GF-D8 (cell line): ENCODE data around the gene KCTD1.

Source experiments
- DNase-seq: peaks from one replicate; lab custom pipeline; 2025; lab: John Stamatoyannopoulos, UW

KCTD1 gene

GRCh38 chr18:26549263-26550094, 1.1 kb upstream of the KCTD1 start:
- DNase-seq = no peak

- DNase-seq = no peak
These were observed 523 bp downstream of the KCTD1 start for GRCh38 chr18:26547646-26548414.

GRCh38 chr18:26546875-26547645, 1.3 kb downstream of the KCTD1 start:
- no peak for DNase-seq

- no peak for DNase-seq
These were observed 2.0 kb downstream of the KCTD1 start for GRCh38 chr18:26546170-26546874.

GRCh38 chr18:26545335-26546123, 2.8 kb downstream of the KCTD1 start:
- DNase-seq = no peak

GRCh38 chr18:26544451-26544850, 3.9 kb downstream of the KCTD1 start:
- DNase-seq = no peak

GRCh38 chr18:26543373-26543772, 5.0 kb downstream of the KCTD1 start:
- DNase-seq = no peak

- DNase-seq = no peak
These were observed 8.2 kb downstream of the KCTD1 start for GRCh38 chr18:26540043-26540628.

- no peak for DNase-seq
These were observed 9.8 kb downstream of the KCTD1 start for GRCh38 chr18:26538524-26538923.

- DNase-seq = no peak
These were observed 11.7 kb downstream of the KCTD1 start for GRCh38 chr18:26536664-26537063.

GRCh38 chr18:26536032-26536431, 12.3 kb downstream of the KCTD1 start:
- DNase-seq = no peak

- DNase-seq = no peak
These were observed 12.7 kb downstream of the KCTD1 start for GRCh38 chr18:26535630-26536029.

GRCh38 chr18:26532367-26533340, 15.7 kb downstream of the KCTD1 start:
- no peak for DNase-seq

GRCh38 chr18:26531605-26532298, 16.6 kb downstream of the KCTD1 start:
- DNase-seq = no peak

- DNase-seq = no peak
These were observed 21.5 kb downstream of the KCTD1 start for GRCh38 chr18:26526966-26527234.

- DNase-seq = no peak
These were observed 22.0 kb downstream of the KCTD1 start for GRCh38 chr18:26526128-26526965.

- no peak for DNase-seq
These were observed 23.6 kb downstream of the KCTD1 start for GRCh38 chr18:26524504-26525351.
